Testis (tissue), 2 donors: ENCODE results near the gene HIF3A.

Experiments
- POLR2A ChIP-seq: fragments of 450-650 bp; IDR thresholded peaks from one replicate; pipeline ENCODE4 v1.6.1; 2017; ENCODE audit warnings: antibody characterized with exemption, mild to moderate bottlenecking, moderate library complexity
- TF ChIP-seq, protein P1 (sequence below), 3 experiments: fragments of 450-650 bp in 2 of 3; fragments of 200-600 bp in 1 of 3; sonication (generic) in 1 of 3; IDR thresholded peaks; one replicate each; pipeline ENCODE4 v1.5.1; 2016 to 2019; ENCODE audit warnings: antibody characterized with exemption in 3 of 3, mild to moderate bottlenecking in 2 of 3, moderate library complexity in 1 of 3

DNA sequence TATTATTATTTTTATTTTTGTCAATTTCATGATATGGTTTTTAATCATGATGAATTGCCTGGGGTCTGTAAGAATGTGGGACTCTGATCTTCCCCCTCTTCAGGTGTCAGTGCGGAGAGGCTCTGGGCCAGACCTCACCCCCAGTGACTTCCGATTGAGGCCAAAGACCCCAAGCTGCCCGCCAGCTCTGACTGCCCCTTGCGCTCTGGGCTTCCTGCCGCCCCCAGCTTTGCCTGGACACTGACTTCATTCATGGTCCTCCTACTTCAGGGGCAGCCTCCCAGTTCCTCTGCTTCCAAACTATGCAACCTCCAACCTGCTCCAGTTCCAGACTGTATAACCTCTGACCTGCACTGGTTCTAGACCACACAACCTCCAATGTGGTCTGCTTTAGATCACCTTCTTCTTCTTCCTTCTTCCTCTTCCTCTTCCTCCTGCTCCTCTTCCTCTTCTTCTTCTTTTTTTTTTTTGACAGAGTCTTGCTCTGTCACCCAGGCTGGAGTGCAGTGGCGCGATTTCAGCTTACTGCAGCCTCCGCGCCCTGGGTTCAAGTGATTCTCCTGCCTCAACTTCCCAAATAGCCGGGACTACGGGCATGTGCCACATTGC lies 43.3 kb downstream of the HIF3A start:
- TF ChIP-seq, protein P1, sequence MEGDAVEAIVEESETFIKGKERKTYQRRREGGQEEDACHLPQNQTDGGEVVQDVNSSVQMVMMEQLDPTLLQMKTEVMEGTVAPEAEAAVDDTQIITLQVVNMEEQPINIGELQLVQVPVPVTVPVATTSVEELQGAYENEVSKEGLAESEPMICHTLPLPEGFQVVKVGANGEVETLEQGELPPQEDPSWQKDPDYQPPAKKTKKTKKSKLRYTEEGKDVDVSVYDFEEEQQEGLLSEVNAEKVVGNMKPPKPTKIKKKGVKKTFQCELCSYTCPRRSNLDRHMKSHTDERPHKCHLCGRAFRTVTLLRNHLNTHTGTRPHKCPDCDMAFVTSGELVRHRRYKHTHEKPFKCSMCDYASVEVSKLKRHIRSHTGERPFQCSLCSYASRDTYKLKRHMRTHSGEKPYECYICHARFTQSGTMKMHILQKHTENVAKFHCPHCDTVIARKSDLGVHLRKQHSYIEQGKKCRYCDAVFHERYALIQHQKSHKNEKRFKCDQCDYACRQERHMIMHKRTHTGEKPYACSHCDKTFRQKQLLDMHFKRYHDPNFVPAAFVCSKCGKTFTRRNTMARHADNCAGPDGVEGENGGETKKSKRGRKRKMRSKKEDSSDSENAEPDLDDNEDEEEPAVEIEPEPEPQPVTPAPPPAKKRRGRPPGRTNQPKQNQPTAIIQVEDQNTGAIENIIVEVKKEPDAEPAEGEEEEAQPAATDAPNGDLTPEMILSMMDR (IDR thresholded peaks at IDR 0.05), result no peak
- TF ChIP-seq POLR2A, result no peak
